ENCODE results near the gene CHCHD3.

GRCh38 chr7:132799081-132799413 lies 282.8 kb downstream of the CHCHD3 start:
- TF ChIP-seq CTCF (IDR thresholded peaks at IDR 0.05) (no peak), POLR2A (IDR thresholded peaks at IDR 0.05) (no peak)
